DMS79 (cell line): Measurements from ENCODE around the gene FAM9B.

ENCODE experiments used
- DNase-seq: peaks from one replicate; lab custom pipeline; 2025; lab: John Stamatoyannopoulos, UW

The FAM9B gene

GRCh38 chrX:8980756-8981155 lies 53.2 kb downstream of the FAM9B start:
- no peak for DNase-seq
